NAMALWA (cell line): ENCODE measurements around the gene PRTN3.
"Not testable (repeated sequence)": the region's sequence is repeated elsewhere in the genome, so short reads cannot be mapped to it uniquely, and the experiment has no call there.

Experiments
- DNase-seq: peaks from one replicate; pipeline ENCODE4 v3.0.0-alpha.2; 2015; ENCODE audit warnings: low spot score

PRTN3 gene

DNA sequence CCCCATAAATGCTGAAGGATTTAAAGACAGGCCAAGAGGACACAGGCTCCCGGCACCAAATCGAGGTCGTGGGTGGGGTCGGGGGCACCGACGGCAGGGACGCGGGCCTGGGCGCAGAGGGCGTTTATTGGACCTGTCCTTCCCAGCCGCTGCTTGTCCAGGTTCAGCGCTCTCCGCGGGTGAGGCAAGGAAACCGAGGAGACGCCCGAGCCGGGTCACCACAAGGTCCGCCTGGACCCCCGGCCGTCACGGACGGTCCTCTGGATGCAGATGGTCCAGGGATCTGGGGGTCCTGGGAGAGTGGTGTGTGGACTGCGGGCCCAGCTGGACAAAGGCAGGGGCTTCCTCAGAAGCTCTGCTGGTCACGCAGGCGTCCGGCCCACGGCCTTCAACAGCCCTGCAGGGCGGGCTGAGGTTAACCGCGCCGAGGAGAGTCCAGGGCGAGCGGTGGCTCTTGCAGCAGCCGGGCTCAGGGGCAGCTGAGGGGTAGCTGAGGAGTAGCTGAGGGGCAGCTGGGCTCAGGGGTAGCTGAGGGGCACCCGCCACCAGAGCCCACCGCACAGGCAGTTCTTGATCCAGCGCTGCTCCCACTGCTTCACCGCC lies 27.2 kb downstream of the PRTN3 start:
- DNase-seq: no peak

DNA sequence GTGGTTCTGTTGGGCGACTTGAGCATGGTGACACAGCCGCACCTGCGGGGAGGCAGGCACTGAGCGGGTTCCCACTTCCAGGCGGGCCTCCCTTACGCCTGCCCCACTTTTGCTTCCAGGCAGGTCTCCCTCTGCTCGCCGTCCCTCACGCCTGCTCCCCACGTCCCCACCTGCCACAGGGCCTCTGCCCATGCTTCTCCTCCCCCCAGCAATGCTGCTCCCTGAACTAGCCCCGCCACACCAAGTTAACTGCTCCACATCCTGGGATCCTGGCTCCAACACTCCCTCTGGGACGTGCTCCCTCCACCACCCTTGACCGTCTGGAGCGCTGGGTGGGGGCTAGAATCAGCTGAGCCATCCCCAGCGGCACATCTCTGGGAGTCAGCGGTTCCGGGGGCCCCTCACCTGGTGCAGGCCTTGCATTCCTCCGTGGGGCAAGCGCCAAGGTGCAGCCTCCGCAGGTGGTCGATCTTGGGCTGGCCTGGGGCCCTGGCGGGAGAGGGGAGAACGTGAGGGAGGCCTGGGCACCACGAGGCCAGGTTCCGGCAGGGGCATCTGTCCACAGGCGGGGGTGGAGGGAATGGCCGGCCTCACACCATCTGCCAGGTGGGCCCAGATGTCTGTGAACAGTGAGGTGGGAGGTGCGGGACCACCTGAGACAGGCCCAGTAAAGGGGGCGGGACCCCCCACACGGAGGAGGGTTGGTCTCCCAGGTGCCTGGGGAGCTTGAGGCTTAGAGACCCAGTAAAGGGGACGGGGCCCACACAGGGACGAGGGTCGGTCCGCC lies 27.9 kb downstream of the PRTN3 start:
- DNase-seq: no peak

DNA sequence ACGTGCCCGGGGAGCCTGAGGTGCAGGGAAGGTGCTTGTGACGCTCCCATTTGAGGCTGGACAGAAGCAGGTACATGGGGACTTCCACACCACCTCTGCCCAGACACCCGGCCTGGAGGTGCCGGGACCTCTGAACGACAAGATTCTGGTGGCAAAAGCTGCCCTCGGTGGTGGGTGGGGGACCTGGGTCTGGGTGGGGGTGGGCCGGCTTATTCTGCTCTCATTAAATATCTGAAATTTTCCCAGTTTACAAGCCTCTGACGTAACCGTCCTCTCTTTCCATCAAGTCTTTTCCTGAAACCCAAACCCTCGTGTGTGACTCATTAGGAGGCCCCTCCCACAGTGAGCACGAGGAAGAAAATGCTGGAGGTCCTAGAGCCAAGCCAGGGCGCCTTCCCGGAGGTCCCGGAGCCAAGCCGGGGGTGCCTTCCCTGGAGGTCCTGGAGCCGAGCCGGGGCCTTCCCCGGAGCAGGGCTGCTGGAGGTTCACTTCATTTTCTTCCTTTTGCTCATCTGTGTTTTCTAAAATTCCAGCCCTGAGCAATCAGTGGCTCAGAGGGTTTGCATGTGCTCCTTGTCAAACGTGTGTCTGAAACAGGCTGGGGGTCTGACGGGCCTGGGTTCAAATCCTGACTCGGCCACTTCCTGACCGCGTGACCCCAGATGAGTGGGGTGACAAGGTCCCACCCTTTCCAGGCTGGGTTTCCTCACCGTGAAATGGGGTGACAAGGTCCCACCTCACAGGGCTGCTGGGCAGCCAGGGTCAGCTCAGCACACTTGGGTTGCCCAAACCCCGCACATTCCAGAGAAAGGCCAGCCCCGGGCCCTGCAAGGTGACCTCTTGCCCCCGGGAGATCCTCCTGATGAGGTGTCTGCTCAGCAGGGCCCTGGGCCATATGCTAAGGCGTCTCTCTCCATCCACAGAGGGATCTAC lies 28.7 kb downstream of the PRTN3 start:
- no peak for DNase-seq

DNA sequence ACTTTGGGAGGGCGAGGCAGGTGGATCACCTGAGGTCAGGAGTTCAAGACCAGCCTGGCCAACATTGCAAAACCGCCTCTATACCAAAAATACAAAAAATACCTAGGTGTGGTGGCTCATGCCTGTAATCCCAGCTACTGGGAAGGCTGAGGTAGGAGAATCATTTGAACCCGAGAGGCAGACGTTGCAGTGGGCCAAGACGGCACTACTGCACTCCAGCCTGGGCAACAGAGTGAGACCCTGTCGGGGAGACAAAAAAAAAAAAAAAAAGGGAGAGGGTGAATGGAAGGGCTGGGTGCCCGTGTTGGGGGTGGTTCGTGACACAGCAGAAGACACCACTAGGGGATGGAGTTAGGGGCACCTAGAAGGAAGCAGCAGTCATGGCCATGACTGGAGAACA lies 29.5 kb downstream of the PRTN3 start:
- DNase-seq: no peak

DNA sequence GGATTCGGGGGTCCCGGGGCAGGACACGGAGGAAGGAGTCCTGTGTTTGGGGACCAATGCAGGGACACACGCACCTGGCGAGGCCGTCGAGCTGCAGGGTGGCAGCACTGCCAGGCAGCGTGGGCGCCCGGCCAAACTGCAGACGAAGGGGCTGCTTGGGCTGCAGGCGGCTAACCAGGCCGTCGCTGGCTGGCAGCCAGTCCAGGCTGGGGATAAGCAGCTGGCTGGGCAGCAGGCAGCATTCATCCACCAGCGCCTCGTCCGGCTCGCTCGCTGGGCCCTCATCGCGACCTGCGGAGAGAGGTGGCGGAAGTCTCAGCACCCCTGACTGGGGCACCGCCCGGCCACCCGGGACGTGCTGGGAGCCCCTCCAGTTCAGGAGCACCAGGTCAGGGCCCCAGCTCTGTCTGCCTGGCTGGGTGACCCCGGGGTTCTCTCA lies 30.2 kb downstream of the PRTN3 start:
- DNase-seq: no peak

DNA sequence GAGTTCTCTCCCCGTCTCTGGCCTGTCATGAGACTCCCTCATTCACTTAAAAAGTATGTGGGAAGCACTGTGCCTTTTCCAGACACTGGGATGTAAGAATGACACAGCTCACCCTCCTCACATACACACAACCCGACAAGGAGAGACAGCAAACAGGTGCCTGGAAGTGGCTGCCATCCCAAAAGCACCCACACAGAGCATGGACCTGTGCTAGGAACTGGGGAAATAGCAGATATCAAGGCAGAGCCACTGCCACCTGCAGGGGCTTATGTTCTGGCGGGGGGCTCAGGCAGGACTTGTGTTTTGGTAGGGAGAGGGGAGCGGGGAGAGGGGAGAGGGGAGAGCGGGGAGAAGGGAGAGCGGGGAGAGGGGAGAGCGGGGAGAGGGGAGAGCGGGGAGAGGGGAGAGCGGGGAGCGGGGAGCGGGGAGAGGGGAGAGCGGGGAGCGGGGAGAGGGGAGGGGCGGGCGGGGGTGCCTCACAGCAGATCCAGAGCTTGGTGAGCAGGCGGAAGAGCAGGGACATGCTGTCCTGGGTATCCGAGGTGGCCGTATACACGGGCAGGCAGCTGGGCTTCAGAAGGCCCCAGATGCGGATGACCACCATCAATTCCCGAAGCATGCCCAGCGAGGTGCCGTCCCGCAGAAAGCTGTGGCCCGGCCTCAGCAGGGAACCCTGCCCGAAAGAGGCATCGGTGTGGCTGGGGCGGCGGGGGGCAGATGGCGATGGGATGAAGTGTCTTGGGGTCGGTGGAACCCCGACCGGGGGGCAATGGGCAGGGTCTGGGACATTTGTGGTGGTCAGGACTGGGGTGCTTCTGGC lies 30.9 kb downstream of the PRTN3 start:
- no peak for DNase-seq

DNA sequence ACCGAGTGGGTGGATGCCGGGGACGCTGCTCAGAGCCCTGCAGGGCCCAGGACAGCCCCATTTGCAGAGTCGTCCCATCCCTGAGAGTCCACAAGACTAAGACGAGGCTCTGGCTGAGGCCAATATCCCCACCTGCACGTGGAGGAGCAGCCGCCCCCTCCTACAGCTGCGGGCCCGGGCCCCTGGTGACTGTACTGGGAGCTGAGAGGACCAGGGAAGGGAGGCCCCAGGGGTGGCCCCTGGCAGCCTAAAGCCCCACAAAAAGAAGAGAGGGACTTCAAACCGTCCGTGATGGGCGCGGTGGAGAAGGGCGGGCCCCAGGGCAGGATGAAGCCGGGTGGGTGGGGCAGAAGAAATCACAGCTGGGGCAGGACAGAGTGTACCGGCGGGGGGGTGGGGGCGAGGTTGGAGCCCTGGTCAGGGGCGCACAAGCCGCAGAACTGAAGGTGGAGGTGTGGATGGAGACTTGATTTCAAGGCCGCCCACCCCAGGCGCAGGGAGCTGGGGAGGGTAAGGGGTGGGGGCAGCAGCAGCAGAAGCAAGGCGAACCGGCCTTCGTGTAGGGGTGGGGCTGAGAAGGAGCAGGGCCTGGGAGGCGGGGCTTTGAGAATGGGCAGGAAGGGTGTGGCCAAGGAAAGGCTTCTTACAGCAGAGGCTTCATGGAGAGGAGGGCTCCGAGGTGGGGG lies 31.6 kb downstream of the PRTN3 start:
- peak; percentile 95 for DNase-seq

DNA sequence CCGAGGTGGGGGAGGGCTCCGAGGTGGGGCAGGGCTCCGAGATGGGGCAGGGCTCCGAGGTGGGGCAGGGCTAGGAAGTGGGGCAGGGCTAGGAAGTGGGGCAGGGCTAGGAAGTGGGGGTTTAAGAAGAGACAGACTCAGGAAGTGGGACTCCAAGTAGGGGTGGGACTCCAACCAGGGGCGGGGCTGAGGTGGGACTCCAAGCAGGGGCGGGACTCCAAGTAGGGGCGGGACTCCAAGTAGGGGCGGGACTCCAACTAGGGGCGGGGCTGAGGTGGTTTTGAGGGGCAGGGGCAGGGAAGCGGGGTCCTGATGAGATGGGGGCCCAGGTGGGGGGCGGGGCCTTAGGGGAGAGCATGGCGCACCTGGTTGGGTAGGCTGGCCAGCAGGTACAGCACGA lies 32.3 kb downstream of the PRTN3 start:
- DNase-seq: peak; percentile 91

DNA sequence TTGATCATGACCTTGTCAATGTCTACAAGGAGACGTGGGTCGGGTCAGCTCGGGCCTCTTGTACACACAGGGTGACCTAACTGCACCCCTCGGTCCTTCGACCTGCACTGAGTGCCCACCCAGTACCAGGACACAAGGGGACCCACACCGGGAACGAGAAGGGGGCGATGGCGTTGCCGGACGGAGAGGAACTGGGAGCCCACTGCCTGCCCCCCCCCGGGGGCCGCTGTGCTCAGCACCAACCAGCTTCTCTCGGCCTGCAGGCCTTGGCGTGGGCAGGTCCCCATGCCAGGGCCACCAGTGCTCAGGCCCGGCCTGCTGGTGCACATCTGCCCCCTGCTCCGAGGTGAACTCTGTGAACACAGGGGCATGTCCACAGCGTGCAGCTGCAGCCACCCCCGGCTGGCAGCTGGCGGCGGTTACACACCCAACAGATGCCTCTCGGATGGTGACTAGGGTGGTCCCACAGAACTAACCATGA lies 32.8 kb downstream of the PRTN3 start:
- DNase-seq: no peak

DNA sequence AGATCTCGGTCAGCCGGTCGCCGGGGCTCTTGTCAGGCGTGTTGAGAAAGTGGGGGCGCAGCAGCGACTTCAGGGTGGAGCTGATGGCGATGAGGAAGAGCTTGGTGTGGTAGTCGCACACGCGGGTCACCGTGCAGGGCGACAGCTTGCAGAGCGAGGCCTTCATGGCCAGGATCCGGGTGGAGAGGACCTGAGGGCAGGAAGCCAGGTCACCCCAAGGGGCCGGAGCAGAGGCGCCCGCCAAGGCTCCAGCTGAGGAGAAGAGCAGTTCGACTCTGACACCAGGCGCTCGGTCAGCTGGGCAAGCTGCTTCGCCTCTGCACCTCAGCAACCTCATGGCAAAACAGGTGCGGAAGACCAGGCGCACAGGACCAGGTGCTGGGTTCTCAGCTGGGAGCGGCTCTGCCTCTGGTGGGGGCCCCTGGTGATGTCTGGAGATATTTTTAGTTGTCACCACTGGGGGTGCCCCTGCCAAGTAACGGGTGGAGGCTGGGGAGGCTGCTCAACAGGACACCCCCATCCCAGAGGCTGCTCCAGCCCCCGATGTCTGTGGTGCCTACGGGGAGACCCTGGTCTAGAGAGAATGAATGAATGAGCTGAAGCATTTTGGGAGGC lies 34.6 kb downstream of the PRTN3 start:
- DNase-seq: peak; percentile 56

DNA sequence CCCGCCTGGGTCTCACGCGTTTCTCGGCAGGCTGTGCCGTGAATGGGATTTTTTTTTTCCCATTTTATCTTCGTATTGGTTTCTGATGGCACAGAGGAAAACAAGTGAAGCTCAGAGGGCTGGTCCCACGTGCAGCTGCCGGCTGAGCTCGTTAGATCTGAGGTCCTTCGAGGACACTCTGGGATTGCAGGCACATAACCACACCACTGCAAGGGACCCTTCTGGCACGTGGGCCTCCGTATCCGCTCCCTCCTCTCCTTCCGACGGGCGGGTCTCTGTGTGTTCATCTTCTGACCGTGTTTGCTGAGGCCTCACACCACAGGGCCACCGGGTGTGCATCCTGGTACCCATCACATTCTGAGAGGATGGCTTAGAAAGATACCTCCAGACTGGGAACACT lies 35.3 kb downstream of the PRTN3 start:
- no peak for DNase-seq

DNA sequence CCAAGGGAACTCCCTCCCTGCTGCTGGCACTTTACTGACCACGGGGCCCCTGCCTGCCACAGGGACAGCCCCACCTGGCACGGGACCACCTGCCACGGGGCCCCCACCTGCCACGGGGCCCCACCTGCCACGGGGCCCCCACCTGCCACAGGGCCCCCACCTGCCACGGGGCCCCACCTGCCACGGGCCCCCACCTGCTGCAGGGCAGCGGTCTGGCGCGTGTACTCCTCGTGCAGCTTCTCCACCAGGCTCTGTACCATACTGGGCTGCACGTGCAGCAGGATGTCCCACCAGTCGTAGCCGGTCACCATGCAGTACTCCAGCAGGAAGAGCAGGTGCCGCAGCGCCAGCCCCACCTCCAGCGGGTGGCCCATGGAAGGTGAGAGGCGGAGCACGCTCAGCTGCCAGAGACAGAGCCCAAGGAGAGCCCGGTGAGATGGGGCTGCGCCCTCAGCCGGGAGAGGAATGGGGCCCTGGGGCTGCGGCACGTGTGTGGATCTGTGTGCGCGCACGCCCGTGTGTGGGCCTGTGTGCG lies 36.0 kb downstream of the PRTN3 start:
- no peak for DNase-seq

DNA sequence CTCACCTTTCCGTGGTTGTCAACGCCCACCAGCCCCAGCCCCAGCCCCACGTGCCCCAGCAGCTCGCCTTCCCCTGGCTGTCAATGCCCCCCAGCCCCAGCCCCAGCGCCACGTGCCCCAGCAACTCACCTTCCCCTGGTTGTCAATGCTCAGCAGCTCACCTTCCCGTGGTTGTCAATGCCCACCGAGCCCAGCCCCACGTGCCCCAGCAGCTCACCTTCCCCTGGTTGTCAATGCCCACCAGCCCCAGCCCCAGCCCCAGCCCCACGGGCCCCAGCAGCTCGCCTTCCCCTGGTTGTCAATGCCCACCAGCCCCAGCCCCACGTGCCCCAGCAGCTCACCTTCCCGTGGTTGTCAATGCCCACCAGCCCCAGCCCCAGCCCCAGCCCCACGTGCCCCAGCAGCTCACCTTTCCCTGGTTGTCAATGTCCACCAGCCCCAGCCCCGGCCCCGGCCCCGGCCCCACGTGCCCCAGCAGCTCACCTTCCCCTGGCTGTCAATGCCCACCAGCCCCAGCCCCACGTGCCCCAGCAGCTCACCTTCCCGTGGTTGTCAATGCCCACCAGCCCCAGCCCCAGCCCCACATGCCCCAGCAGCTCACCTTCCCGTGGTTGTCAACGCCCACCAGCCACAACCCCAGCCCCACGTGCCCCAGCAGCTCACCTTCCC lies 37.3 kb downstream of the PRTN3 start:
- not testable (repeated sequence) for DNase-seq

DNA sequence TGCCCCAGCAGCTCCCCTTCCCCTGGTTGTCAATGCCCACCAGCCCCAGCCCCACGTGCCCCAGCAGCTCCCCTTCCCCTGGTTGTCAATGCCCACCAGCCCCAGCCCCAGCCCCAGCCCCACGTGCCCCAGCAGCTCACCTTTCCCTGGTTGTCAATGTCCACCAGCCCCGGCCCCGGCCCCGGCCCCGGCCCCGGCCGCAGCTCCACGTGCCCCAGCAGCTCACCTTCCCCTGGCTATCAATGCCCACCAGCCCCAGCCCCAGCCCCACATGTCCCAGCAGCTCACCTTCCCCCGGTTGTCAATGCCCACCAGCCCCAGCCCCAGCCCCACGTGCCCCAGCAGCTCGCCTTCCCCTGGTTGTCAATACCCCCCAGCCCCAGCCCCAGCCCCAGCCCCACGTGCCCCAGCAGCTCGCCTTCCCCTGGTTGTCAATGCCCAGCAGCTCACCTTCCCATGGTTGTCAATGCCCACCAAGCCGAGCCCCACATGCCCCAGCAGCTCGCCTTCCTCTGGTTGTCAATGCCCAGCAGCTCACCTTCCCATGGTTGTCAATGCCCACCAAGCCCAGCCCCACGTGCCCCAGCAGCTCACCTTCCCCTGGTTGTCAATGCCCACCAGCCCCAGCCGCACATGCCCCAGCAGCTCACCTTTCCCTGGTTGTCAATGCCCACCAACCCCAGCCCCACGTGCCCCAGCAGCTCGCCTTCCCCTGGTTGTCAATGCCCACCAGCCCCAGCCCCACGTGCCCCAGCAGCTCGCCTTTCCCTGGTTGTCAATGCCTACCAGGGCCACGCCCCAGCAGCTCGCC lies 38.2 kb downstream of the PRTN3 start:
- not testable (repeated sequence) for DNase-seq

DNA sequence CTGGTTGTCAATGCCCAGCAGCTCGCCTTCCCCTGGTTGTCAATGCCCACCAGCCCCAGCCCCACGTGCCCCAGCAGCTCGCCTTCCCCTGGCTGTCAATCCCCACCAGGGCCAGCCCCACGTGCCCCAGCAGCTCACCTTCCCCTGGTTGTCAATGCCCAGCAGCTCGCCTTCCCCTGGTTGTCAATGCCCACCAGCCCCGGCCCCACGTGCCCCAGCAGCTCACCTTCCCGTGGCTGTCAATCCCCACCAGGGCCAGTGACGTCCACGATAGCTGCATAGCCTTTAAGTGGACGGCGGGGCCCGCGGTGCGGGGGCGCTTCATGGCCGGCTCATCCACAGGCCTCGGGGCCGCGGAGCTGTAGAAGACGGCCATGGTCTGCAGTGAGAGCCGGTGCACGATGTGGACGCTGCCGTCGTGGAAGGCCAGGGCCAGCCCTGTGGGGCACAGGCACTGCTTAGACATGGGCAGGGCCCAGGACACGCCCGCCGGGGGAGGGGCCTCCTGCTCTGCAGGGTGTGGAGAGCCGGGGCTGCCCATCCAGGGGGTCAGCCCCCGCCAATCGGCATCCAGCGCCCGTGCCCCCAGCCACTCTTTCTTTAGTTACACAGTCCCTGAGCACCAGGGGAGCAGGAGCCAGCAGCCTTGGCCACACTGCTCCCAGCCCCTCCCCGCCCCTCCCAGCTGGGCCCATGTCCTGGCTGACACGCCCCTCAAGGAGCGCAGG lies 39.1 kb downstream of the PRTN3 start:
- no peak for DNase-seq

DNA sequence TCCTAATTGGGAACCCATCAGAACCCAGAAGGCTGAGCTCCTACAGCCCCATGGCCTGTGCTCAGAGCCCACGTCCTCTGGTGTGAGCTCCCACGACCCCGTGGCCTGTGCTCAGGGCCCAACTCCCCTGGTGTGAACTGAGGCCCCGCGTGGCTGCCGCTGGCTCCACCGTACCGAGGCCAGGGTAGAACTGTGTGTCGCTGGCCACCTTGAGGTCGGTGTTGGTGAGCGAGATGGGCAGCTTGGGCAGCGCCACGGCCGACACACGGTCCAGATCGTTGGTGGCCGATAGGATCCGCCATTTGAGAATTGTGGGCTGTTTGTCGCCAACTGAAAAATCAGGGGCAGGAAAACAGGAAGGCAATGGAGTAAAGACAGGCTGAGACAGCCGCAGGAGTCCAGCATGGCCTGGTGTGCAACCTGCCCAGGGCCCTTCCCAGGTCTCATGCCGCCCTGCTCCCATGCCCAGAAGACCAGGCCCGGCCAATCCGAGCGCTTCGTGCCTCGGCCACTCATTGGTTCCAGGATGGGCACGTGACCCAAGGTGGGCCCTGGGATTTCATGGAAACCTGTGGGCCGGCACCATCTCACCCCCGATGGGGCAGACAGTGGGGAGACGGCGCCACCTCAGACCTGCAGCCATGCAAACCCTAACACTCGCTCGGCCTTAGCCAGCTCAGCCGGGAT lies 40.7 kb downstream of the PRTN3 start:
- DNase-seq: no peak

DNA sequence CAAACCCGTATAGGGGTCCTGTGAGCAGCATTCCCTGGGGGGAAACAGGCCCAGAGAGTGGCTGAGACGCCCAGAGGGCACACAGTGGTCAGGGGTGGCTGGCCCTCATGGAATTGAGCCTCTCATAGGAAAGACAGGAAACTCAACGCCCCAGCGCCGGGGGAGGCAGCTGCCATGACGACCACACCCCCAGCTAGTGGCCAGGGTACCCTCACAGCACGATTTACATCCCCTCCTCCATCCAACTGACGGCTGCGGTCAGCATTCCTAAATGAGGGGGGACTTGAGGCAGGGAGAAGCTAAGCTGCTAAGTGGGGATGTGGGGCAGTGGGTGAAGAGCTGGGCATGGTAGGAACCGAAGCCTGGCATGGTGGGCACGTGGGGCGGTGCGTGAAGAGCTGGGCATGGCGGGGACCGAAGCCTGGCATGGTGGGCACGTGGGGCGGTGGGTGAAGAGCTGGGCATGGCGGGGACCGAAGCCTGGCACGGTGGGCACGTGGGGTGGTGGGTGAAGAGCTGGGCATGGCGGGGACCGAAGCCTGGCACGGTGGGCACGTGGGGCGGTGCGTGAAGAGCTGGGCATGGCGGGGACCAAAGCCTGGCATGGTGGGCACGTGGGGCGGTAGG lies 42.2 kb downstream of the PRTN3 start:
- DNase-seq: no peak
